NCI-H2107 (cell line): Measurements from ENCODE around the gene BPIFA2.
"Not testable (repeated sequence)": the region's sequence is repeated elsewhere in the genome, so short reads cannot be mapped to it uniquely, and the experiment has no call there.

Experiments used
- DNase-seq: peaks from one replicate; lab custom pipeline; 2025; lab: John Stamatoyannopoulos, UW

The BPIFA2 gene

GRCh38 chr20:33162313-33162712 lies 5.6 kb upstream of the BPIFA2 start:
- DNase-seq, result no peak

GRCh38 chr20:33162753-33163152 lies 5.2 kb upstream of the BPIFA2 start:
- no peak for DNase-seq

- DNase-seq, result no peak
Measured at GRCh38 chr20:33163856-33164762, 3.9 kb upstream of the BPIFA2 start.

GRCh38 chr20:33164763-33165095 lies 3.2 kb upstream of the BPIFA2 start:
- no peak for DNase-seq

- no peak for DNase-seq
Measured at GRCh38 chr20:33165416-33166055, 2.4 kb upstream of the BPIFA2 start.

- no peak for DNase-seq
Measured at GRCh38 chr20:33166533-33167113, 1.3 kb upstream of the BPIFA2 start.

- no peak for DNase-seq
Measured at GRCh38 chr20:33169176-33169794, 1.3 kb downstream of the BPIFA2 start.

GRCh38 chr20:33172781-33173180 lies 4.8 kb downstream of the BPIFA2 start:
- no peak for DNase-seq

GRCh38 chr20:33175123-33175522 lies 7.2 kb downstream of the BPIFA2 start:
- no peak for DNase-seq

- DNase-seq, result no peak
Measured at GRCh38 chr20:33176101-33176500, 8.1 kb downstream of the BPIFA2 start.

- no peak for DNase-seq
Measured at GRCh38 chr20:33177866-33178265, 9.9 kb downstream of the BPIFA2 start.

- no peak for DNase-seq
Measured at GRCh38 chr20:33178726-33179125, 10.8 kb downstream of the BPIFA2 start.

GRCh38 chr20:33180169-33180568 lies 12.2 kb downstream of the BPIFA2 start:
- no peak for DNase-seq

- DNase-seq, result no peak
Measured at GRCh38 chr20:33181482-33182093, 13.6 kb downstream of the BPIFA2 start.

GRCh38 chr20:33183312-33183711 lies 15.4 kb downstream of the BPIFA2 start:
- DNase-seq, result no peak

GRCh38 chr20:33185031-33185590 lies 17.2 kb downstream of the BPIFA2 start:
- DNase-seq, result not testable (repeated sequence)

GRCh38 chr20:33187491-33187890 lies 19.5 kb downstream of the BPIFA2 start:
- DNase-seq, result no peak

- DNase-seq, result no peak
Measured at GRCh38 chr20:33188421-33188820, 20.5 kb downstream of the BPIFA2 start.

- DNase-seq, result no peak
Measured at GRCh38 chr20:33191484-33191883, 23.5 kb downstream of the BPIFA2 start.

GRCh38 chr20:33191955-33192354 lies 24.0 kb downstream of the BPIFA2 start:
- no peak for DNase-seq

- no peak for DNase-seq
Measured at GRCh38 chr20:33192912-33193501, 25.0 kb downstream of the BPIFA2 start.

- DNase-seq, result no peak
Measured at GRCh38 chr20:33199026-33199425, 31.1 kb downstream of the BPIFA2 start.
